Heart left ventricle (tissue), 13 donors: ENCODE measurements around the gene SERP2.

Source experiments
- CTCF ChIP-seq, 12 donors: fragments of 200-600 bp; sonication (generic) in 4 of 12; IDR thresholded peaks; one replicate each; pipeline versions ENCODE4 v1.5.0 to v1.8.0; 2018 to 2022; ENCODE audit warnings: antibody characterized with exemption in 12 of 12, mild to moderate bottlenecking in 5 of 12
- POLR2A ChIP-seq, 2 donors: fragments of 450-650 bp; IDR thresholded peaks; one replicate each; pipeline ENCODE4 v1.6.1; 2017; ENCODE audit warnings: antibody characterized with exemption in 2 of 2, mild to moderate bottlenecking in 2 of 2, moderate library complexity in 2 of 2
- donor health status: ischemic (EF 13 %, LVEDD 7.1; RV severe dilation, severe dysfunction).
- donor health status: DM: no; HTN: yes; CAD: no.
- donor health status: DM: no; HTN: no; CAD: no.
- donor health status: ischemic (EF 25% LVEDD 6.9; RV normal size, moderate dysfunction).
- donor health status: ischemic (EF 25% LVEDD 5.7; RV mildly dilated, moderate dysfunction).
- donor health status: ischemic (EF 35%, LVEDD 5.7; RV mildly dilated, moderate dysfunction).
- donor health status: nonischemic (EF 11% LVEDD 7.7; RV severe dilation, severe dysfunction).
- donor health status: DM: yes; HTN: yes; CAD: no.
- donor health status: PGD.
- donor health status: ischemic (EF 29% LVEDD 5.4; RV normal size, mild dysfunction).
- donor health status: nonischemic (EF 23%, LVEDD 6.1; RV moderate dilation, normal function).

- no peak for TF ChIP-seq POLR2A (IDR thresholded peaks at IDR 0.05)
- no peak for TF ChIP-seq CTCF (IDR thresholded peaks at IDR 0.05)
Observed at GRCh38 chr13:44329909-44330545, 43.6 kb upstream of the SERP2 start.
